ENCODE data around the gene CFAP43. TPM values are rescaled to one million over a fixed set of nuclear protein-coding genes. Genes with fewer than 3 reads are reported as not detected.
"Not testable (repeated sequence)": the region's sequence is repeated elsewhere in the genome, so short reads cannot be mapped to it uniquely, and the experiment has no call there.

The CFAP43 gene
- total RNA-seq, 1 donor from 2014 or later: 0.26 TPM

GRCh38 chr10:104193787-104194186 is 38.4 kb downstream of the CFAP43 start:
- TF ChIP-seq, protein P1, sequence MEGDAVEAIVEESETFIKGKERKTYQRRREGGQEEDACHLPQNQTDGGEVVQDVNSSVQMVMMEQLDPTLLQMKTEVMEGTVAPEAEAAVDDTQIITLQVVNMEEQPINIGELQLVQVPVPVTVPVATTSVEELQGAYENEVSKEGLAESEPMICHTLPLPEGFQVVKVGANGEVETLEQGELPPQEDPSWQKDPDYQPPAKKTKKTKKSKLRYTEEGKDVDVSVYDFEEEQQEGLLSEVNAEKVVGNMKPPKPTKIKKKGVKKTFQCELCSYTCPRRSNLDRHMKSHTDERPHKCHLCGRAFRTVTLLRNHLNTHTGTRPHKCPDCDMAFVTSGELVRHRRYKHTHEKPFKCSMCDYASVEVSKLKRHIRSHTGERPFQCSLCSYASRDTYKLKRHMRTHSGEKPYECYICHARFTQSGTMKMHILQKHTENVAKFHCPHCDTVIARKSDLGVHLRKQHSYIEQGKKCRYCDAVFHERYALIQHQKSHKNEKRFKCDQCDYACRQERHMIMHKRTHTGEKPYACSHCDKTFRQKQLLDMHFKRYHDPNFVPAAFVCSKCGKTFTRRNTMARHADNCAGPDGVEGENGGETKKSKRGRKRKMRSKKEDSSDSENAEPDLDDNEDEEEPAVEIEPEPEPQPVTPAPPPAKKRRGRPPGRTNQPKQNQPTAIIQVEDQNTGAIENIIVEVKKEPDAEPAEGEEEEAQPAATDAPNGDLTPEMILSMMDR (IDR thresholded peaks at IDR 0.05; ENCODE audit: insufficient read depth, low read length, severe bottlenecking): no peak
- no peaks in the 10 kb centered on the region for H3K27me3 ChIP-seq (ENCODE audit: control insufficient read depth, insufficient read depth, low read length)
- H3K36me3 ChIP-seq (ENCODE audit: control insufficient read depth, insufficient read depth, low read length): no peaks in the 10 kb centered on the region
- DNase-seq (ENCODE audit: low read depth) (no peak), FAIRE-seq (no peak)
- H3K4me3 ChIP-seq (ENCODE audit: low read depth, low read length): no peak overlapping the region

DNA sequence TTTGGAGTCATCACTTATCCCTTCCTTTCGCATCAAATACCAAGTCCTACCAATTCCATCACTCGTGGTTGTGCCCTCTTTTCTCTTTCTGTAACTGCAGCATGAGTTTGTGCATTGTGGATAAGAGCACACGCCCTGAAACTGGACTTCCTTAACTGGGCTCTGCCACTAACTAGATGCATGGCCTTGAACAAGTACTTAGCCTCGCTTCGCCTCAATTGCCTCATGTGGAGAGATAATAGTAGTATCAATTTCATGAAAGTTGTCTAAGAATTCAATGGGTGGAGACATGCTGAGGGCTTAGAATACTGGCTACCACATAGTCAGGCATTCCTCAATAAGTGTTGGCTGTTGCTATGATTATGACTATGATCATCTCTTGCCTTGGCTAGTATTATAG is 41.5 kb downstream of the CFAP43 start:
- FAIRE-seq: no peak
- Histone ChIP-seq H3K36me3 (ENCODE audit: control insufficient read depth, insufficient read depth, low read length) (no peaks in the 10 kb centered on the region), H3K4me3 (ENCODE audit: low read depth, low read length) (no peak overlapping the region), H3K27me3 (ENCODE audit: control insufficient read depth, insufficient read depth, low read length) (no peaks in the 10 kb centered on the region)
- no peak for DNase-seq (ENCODE audit: low read depth)
- TF ChIP-seq, protein P1 (IDR thresholded peaks at IDR 0.05; ENCODE audit: insufficient read depth, low read length, severe bottlenecking): no peak

GRCh38 chr10:104183682-104184081 is 48.5 kb downstream of the CFAP43 start:
- TF ChIP-seq, protein P1 (IDR thresholded peaks at IDR 0.05; ENCODE audit: insufficient read depth, low read length, severe bottlenecking): no peak
- FAIRE-seq (no peak), DNase-seq (ENCODE audit: low read depth) (no peak)
- H3K4me3 ChIP-seq (ENCODE audit: low read depth, low read length): no peak overlapping the region
- H3K36me3 ChIP-seq (ENCODE audit: control insufficient read depth, insufficient read depth, low read length): no peaks in the 10 kb centered on the region
- H3K27me3 ChIP-seq (ENCODE audit: control insufficient read depth, insufficient read depth, low read length): peaks cover 4% of the 10 kb centered on the region

GRCh38 chr10:104174136-104174535 is 58.0 kb downstream of the CFAP43 start:
- not testable (repeated sequence) for DNase-seq (ENCODE audit: low read depth); FAIRE-seq; H3K27me3 ChIP-seq (ENCODE audit: control insufficient read depth, insufficient read depth, low read length); H3K4me3 ChIP-seq (ENCODE audit: low read depth, low read length); H3K36me3 ChIP-seq (ENCODE audit: control insufficient read depth, insufficient read depth, low read length)

DNA sequence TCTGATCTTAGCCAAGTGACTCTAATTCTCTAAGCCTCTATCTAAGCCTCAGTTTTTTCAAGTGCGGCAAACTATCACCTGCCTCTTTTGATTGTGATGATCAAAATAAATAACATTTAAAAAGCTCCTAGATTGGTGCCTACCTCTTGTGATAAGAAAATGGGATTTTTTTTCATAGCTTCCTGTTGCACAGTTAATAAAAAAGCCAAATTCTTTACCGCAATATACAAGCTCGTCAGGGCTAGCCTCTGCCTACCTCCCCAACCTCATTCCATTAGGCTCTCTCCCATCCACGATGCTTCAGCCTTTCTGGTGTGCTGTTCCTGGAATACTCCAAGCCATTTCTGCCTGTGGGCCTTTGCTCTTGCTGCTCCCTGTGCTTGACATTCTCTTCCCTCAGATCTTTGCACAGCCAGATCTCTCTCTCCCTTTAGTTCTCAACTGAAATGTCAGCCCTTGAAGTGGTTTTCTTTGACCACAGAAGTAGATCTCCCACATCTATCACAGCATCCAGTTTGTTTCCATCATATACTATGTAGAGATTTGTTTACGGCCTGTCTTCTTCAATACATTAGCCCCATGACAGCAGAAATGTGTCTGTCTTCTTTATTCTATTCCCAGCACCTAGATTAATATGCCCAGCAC is 61.4 kb downstream of the CFAP43 start:
- no peaks in the 10 kb centered on the region for H3K36me3 ChIP-seq (ENCODE audit: control insufficient read depth, insufficient read depth, low read length)
- no peak for DNase-seq (ENCODE audit: low read depth)
- FAIRE-seq: no peak
- H3K4me3 ChIP-seq (ENCODE audit: low read depth, low read length): no peak overlapping the region
- TF ChIP-seq, protein P1 (IDR thresholded peaks at IDR 0.05; ENCODE audit: insufficient read depth, low read length, severe bottlenecking): no peak
- H3K27me3 ChIP-seq (ENCODE audit: control insufficient read depth, insufficient read depth, low read length): peaks cover 2% of the 10 kb centered on the region

DNA sequence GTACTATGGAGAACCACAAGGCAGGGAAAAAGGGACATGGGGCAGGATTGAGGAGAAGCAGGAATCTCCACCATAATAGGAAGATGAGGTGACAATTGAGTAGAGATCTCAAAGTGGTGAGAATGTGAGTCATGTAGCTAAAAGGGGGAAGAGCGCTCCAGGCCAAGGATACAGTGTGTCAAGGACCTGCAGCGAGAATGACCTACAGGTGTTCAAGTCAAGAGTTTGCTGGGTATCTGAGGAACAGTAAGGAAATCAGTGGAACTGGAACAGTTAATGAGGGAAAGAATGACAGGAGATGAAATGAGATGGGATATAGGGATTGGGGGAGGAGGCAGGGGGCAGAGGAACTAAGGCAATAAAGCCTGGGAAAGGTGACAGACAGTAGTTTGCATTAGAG is 76.6 kb downstream of the CFAP43 start:
- TF ChIP-seq, protein P1 (IDR thresholded peaks at IDR 0.05; ENCODE audit: insufficient read depth, low read length, severe bottlenecking): no peak
- FAIRE-seq: peak; percentile 50
- no peaks in the 10 kb centered on the region for H3K27me3 ChIP-seq (ENCODE audit: control insufficient read depth, insufficient read depth, low read length)
- no peaks in the 10 kb centered on the region for H3K36me3 ChIP-seq (ENCODE audit: control insufficient read depth, insufficient read depth, low read length)
- no peak overlapping the region for H3K4me3 ChIP-seq (ENCODE audit: low read depth, low read length)
- DNase-seq (ENCODE audit: low read depth): no peak
